ENCODE measurements around the gene PTGDR.

PTGDR gene

DNA sequence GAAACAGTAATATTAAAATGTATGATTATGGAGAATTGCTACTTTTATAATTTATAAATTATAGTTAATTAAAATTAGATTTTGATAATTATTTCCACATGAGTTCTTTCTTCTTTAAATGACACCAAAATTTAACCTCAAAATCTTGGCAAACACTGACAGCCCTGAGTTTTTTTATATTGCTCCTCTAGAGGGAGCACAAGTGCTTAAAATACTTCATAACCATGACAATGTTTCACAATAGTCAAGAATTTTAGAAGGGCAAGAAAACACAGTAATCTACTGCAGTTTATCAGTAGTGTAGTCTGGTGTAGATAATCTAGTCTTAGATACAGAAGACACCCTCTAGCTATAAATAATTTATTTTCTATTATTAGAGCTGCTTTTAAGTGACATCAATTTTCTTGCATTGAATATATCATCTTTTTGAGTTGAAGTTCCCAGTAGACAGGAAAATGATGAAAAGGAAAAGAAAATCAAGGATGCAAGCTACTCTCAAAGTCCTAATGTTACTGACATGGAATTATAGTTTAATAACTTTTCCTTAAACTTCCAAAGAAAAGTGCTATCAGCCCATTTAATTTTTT, 32.3 kb downstream of the PTGDR start:
- TF ChIP-seq, protein P1, sequence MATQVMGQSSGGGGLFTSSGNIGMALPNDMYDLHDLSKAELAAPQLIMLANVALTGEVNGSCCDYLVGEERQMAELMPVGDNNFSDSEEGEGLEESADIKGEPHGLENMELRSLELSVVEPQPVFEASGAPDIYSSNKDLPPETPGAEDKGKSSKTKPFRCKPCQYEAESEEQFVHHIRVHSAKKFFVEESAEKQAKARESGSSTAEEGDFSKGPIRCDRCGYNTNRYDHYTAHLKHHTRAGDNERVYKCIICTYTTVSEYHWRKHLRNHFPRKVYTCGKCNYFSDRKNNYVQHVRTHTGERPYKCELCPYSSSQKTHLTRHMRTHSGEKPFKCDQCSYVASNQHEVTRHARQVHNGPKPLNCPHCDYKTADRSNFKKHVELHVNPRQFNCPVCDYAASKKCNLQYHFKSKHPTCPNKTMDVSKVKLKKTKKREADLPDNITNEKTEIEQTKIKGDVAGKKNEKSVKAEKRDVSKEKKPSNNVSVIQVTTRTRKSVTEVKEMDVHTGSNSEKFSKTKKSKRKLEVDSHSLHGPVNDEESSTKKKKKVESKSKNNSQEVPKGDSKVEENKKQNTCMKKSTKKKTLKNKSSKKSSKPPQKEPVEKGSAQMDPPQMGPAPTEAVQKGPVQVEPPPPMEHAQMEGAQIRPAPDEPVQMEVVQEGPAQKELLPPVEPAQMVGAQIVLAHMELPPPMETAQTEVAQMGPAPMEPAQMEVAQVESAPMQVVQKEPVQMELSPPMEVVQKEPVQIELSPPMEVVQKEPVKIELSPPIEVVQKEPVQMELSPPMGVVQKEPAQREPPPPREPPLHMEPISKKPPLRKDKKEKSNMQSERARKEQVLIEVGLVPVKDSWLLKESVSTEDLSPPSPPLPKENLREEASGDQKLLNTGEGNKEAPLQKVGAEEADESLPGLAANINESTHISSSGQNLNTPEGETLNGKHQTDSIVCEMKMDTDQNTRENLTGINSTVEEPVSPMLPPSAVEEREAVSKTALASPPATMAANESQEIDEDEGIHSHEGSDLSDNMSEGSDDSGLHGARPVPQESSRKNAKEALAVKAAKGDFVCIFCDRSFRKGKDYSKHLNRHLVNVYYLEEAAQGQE (IDR thresholded peaks at IDR 0.05; ENCODE audit: insufficient read depth in 1 of 2, low read depth in 2 of 2, low read length in 2 of 2), result no peak
- TF ChIP-seq POLR2AphosphoS5 (IDR thresholded peaks at IDR 0.05; ENCODE audit: low read depth, low read length), result no peak
- no peak for TF ChIP-seq FOXP2 (optimal IDR thresholded peaks at IDR 0.05; ENCODE audit: borderline replicate concordance, extremely low read depth, extremely low read length, insufficient read depth)
- TF ChIP-seq SIN3A (IDR thresholded peaks at IDR 0.05; ENCODE audit: borderline replicate concordance, insufficient read depth, low read length), result no peak
- no peak for TF ChIP-seq TAF1 (IDR thresholded peaks at IDR 0.05; ENCODE audit: borderline replicate concordance, insufficient read depth, low read length)

DNA sequence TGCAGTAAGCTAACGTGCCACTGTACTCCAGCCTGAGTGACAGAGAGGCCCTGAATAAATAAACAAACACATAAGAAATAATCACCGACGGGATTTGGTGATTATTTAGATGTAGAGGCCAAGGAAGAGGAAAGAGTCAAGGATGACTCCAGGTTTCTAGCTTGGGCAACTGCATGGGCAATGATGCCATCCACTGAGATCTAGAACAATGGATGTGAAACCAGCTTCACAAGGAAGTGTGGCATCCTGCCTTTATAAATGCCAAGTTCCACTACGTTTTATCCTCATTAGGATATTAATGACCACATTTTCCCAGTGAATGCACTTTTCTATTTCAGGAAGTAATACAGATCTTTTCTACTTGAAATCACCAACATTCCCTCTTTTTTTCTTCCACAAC, 35.7 kb downstream of the PTGDR start:
- TF ChIP-seq, protein P1 (IDR thresholded peaks at IDR 0.05; ENCODE audit: insufficient read depth in 1 of 2, low read depth in 2 of 2, low read length in 2 of 2), result no peak
- TF ChIP-seq SIN3A (IDR thresholded peaks at IDR 0.05; ENCODE audit: borderline replicate concordance, insufficient read depth, low read length), result no peak
- TF ChIP-seq POLR2AphosphoS5 (IDR thresholded peaks at IDR 0.05; ENCODE audit: low read depth, low read length), result no peak
- TF ChIP-seq FOXP2 (optimal IDR thresholded peaks at IDR 0.05; ENCODE audit: borderline replicate concordance, extremely low read depth, extremely low read length, insufficient read depth), result no peak
- TF ChIP-seq TAF1 (IDR thresholded peaks at IDR 0.05; ENCODE audit: borderline replicate concordance, insufficient read depth, low read length), result no peak

DNA sequence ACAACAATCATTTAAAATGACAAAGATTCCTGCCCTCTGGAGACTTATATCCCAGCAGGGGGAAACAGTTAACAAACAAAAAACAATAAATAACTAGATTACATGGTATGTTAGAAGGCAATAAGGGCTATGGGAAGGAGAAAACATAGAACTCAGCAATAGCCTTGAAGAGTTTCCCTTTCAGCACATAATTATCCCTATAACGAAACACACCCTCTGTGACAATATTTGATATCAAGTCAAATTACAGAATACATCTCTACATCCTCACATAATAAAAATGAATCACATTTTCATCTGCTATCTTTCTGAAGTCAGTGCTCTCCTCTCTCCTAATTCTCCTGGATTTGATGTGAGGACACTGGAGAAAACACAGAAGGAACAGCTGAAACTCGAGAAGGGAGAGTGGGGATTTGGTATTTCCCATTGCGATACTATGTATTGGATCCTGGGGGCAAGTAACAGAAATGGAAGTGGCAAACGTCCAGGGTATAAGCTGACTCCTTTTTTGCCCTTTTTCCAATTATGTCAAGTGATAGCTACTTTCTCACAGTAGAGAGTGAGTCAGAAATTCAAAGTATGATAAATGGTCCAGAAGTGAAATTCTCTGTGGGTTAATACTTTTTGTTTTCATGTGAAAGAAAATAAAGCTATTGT, 36.9 kb downstream of the PTGDR start:
- no peak for TF ChIP-seq SIN3A (IDR thresholded peaks at IDR 0.05; ENCODE audit: borderline replicate concordance, insufficient read depth, low read length)
- TF ChIP-seq, protein P1 (IDR thresholded peaks at IDR 0.05; ENCODE audit: insufficient read depth in 1 of 2, low read depth in 2 of 2, low read length in 2 of 2), result no peak
- no peak for TF ChIP-seq TAF1 (IDR thresholded peaks at IDR 0.05; ENCODE audit: borderline replicate concordance, insufficient read depth, low read length)
- TF ChIP-seq FOXP2 (optimal IDR thresholded peaks at IDR 0.05; ENCODE audit: borderline replicate concordance, extremely low read depth, extremely low read length, insufficient read depth), result no peak
- TF ChIP-seq POLR2AphosphoS5 (IDR thresholded peaks at IDR 0.05; ENCODE audit: low read depth, low read length), result no peak

- TF ChIP-seq FOXP2 (optimal IDR thresholded peaks at IDR 0.05; ENCODE audit: borderline replicate concordance, extremely low read depth, extremely low read length, insufficient read depth) (no peak), POLR2AphosphoS5 (IDR thresholded peaks at IDR 0.05; ENCODE audit: low read depth, low read length) (no peak), SIN3A (IDR thresholded peaks at IDR 0.05; ENCODE audit: borderline replicate concordance, insufficient read depth, low read length) (no peak), TAF1 (IDR thresholded peaks at IDR 0.05; ENCODE audit: borderline replicate concordance, insufficient read depth, low read length) (no peak)
- TF ChIP-seq, protein P1 (IDR thresholded peaks at IDR 0.05; ENCODE audit: insufficient read depth in 1 of 2, low read depth in 2 of 2, low read length in 2 of 2), result no peak
Observed at GRCh38 chr14:52305014-52305413, 37.5 kb downstream of the PTGDR start.
